DMS114 treated with DMSO at 0.1 percent for 48 hours (cell line): ENCODE results near the gene WDR83.
"Not testable (repeated sequence)": the region's sequence is repeated elsewhere in the genome, so short reads cannot be mapped to it uniquely, and the experiment has no call there.

ENCODE experiments used
- DNase-seq: peaks from one replicate; lab custom pipeline; 2025; ENCODE audit not compliant: unreplicated experiment; lab: John Stamatoyannopoulos, UW

The WDR83 gene

DNA sequence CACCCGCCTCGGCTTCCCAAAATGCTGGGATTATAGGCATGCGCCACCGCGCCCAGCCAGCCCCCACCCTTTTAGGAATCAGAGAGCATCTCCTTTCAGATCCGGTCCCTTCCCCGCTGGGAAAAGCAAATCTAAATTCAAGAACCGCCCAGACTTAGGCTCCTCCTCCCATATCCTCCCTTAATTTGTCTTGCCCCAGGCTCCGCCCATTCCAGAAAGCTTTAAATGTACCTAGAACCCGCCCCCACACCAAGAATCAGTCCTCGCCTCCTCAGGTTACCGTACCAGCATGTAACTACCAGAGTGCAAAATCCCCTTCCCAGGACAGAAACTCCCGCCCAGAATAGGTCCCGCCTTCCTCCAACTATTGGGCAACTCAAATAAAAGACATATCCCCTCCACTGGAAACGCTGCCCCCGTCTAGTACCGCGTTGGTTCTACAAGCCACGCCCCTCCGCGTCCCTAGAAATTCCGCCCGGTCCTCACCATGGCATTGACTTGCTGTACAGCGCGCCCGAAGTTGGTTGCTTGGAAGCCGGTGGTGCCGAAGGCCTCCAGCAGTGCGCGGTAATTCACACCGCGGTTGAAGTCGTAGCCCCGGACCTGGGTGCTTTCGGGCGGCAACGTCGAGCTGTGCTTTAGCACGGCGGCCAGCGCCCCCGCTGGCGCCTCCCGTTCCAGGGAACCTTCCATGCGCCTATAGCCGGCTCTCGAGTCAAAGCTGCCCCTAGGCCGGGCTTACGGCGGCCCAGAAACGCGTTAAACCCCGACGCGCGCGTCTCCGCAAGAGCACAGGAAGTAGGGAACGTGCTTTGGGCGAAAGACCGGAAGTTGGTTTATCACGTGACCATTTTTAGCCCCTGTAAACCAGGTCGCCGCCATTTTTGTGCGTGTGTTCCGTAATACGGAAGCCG is 14.7 kb downstream of the WDR83 start, which contains the start of gene DHPS:
Gene DHPS (minus strand): TSS at position 807 of the 914 bp plus-strand sequence. CDS start 114 bp downstream, at position 693.
- peak; percentile 93 for DNase-seq

DNA sequence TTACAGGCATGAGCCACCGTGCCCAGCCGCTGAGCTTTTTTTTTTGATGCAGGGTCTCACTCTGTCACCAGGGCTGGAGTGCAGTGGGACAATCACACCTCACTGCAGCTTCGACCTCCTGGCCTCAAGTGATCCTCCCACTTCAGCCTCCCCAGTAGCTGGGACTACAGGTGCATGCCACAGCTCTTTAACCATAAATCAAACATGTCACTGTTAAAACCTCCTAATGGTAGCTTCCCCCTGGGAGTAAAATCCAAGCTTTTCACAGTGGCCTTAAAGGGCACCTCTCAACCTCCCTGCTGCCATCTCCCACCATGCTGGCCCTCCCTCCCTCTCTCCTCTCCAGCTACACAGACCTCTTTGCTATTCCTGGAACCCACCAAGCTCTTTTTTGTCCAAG is 19.2 kb downstream of the WDR83 start:
- no peak for DNase-seq

GRCh38 chr19:12687496-12688196 is 21.0 kb downstream of the WDR83 start, which contains the start of gene GNG14:
GNG14 (plus strand) TSS chr19:12687998; CDS start chr19:12688049, 51 bp downstream.
- DNase-seq, result no peak

- no peak for DNase-seq
Measured at GRCh38 chr19:12689012-12689411, 22.4 kb downstream of the WDR83 start.

DNA sequence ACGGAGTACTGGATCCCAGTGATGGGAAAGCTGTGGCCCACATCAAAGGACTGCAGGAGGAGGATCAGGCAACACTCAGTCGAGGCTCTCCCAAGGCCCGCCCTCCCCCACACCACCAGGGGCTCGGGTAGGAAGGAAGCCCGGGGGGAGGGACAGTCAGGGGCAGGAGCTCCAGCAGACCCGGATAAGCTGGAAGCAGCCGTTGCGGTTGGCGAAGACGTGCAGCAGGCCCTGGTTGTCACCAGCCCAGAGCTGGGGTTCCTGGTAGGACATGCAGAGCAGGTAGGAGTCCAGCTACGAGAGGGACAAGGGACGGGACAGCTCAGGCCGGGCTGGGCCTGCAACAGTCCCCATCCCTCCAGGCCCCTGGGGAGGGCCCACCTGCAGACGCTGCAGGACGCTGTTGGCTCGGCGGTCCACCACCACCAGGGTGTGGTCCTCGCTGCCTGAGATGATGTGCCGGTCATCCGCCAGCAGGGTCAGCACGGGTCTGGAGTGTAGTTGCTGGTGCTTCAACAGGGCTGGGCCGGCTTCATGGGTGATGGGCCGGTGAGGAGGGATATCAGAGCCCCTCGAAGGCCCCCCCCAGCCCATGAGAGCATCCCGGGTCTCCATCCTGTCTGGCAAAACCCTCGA is 23.1 kb downstream of the WDR83 start:
- no peak for DNase-seq

DNA sequence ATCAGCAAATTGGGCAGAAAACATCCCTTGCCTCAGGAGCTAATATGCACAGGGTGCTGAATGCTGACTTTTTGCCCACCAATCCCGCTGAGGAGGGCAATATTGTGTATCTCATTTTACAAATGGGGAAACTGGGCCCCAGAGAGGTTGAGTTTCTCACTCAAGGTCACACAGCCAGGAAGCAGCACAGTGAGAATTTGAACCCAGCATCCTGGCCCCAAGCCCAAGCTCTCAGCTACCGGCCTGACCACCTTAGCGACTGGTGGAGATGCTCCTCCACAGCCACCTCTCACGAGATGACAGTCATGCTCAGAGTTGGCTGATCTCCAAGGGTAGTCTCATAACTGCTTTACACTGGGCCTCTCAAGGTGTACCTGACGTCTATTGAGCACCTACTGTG is 26.4 kb downstream of the WDR83 start:
- no peak for DNase-seq

DNA sequence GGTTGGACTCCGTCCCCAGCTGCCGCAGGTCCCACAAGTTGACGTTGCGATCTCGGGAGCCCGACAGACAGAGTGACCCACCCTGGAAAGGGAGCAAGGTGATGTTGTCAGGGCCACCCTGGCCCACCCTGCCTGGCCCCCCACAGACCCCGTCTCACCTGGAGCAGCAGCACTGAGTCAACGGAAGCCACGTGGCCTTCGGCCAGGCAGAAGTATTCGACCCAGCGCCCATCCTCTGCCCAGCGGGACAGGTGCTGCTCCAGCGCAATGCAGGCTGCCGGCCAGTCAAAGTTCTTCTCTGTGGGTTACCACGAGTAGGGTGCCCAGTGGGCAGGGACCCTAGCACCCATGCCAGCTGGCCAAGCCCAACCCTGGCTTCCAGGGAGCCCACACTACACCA is 28.0 kb downstream of the WDR83 start:
- DNase-seq, result no peak

- no peak for DNase-seq
Measured at GRCh38 chr19:12695096-12695495, 28.5 kb downstream of the WDR83 start.

DNA sequence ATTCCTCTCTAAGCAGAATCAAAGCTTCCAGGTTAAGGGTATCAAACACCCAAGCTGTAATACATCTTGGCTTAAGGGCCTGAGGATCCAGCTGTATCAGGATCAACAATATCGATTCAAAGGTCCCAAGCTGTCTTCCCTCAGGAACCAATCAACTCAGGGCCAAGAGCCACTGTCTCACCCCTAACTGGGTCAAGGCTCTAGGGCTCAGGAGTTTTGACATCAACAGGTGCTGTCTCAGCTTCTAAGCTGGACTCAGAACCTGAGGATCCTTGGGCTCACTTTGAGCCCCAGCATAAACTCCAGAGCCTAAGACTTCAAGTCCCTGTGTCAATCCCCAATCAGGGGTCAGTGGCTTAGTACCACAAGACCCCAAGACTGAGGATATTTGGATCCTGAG is 28.9 kb downstream of the WDR83 start:
- DNase-seq, result no peak

DNA sequence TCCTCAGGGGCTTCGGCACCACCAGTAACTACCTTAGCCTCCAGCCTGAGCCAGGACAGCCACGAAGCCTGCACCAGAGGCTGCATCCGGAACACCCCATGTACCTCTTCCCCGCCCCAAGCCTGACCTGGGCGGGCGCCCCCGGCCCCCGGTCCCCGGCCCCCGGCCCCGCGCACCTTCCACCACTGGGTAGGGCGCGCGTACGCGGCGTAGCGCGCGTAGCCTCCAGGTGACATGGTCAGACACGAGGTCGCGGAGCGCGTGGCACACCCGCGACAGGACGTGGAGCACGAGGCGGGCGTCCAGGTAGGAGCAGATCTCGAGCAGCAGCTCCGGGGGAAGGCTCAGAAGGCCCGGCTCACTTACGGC is 29.4 kb downstream of the WDR83 start:
- no peak for DNase-seq

- DNase-seq, result peak; percentile 68
Measured at GRCh38 chr19:12696366-12697335, 30.0 kb downstream of the WDR83 start, which contains the start of gene FBXW9. FBXW9 (minus strand) TSS chr19:12696631; CDS start chr19:12696581, 50 bp downstream.

GRCh38 chr19:12697425-12697824 is 30.8 kb downstream of the WDR83 start:
- not testable (repeated sequence) for DNase-seq

DNA sequence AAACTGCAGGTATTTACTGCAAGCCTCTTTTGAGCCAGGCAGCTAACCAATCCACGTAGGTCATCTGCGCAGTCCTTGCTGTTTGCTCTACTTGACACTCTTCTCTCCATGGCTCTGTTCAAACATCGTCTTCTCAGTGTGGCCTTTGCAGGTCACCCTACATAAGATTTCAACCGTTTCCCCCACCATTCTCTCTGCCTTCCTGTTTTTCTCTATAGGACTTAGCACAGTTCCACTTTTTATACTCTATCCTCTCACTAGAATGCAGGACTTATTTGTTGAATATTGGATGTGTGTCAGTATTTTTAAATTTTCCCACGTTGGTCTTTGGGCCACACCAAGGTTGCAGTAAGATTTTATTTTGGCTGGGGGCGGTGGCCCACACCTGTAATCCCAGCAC is 31.5 kb downstream of the WDR83 start:
- no peak for DNase-seq

DNA sequence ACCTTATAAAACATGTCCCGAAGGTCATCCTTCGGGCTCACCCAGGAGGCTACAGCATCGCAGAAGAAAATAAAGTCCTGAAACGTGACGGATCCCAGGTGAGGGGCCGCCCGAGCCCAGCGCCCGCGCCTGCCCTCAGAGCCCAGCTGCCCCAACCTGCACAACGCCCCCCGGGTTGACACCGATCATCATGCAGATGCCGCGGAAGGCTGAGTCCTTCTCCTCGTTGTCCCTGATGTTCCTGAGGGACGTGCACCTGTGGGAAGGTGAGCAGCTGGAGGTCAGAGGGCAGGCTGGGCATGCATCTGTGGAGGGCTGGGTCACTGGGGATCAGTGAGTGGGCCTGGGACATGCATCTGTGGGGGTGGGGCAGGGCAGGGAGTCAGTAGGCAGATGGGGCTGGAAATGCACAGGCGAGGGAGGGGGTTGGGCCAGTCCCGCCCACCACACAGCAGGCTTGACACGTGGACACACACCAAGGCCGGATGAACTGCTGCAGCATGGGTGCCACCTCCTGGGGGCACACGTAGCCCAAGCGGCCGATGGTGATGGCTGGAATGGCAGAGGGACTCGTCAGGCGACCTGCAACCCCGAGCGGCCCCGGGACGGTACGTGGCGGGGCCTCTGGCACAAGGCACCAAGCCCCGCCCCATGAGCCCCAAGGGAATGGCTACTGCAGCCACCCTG is 35.1 kb downstream of the WDR83 start:
- DNase-seq, result no peak

DNA sequence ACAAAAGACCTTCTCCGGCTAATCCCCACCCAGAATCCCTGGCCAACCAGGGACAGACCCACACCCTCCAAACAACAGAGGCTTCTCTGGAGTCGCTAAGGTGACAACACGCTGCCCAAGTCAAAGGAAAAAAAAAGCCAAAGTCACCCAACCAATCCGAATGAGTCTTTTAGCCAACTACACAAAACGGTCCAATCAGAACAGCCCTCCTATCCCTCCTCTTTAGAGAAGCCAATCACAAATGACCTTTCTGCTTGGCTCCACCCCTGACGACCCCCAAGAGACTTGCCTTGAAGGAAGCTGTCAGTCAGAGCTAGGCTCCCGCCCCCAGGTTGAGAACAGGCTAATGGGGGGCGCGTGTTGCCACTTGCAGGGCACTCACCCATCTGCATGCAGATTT is 36.4 kb downstream of the WDR83 start:
- DNase-seq, result peak; percentile 32

DNA sequence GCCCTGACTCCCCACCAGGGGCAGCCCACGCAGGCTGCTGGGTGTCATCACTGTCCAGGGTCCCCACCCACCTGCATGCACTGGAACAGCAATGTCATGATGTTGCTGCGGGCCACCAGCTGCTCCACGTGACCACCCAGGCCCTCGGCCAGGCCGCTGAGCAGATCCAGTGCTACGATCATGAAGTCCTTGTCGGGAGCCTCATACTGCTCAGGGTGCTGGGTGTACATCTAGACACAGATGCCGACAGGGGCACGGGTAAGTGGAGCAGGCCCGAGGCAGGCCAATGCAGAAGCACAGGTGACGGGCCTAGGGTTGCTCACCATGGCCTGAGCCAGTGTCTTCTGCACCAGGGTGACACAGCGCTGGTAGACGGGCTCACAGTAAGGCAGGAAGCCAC is 38.6 kb downstream of the WDR83 start:
- no peak for DNase-seq

DNA sequence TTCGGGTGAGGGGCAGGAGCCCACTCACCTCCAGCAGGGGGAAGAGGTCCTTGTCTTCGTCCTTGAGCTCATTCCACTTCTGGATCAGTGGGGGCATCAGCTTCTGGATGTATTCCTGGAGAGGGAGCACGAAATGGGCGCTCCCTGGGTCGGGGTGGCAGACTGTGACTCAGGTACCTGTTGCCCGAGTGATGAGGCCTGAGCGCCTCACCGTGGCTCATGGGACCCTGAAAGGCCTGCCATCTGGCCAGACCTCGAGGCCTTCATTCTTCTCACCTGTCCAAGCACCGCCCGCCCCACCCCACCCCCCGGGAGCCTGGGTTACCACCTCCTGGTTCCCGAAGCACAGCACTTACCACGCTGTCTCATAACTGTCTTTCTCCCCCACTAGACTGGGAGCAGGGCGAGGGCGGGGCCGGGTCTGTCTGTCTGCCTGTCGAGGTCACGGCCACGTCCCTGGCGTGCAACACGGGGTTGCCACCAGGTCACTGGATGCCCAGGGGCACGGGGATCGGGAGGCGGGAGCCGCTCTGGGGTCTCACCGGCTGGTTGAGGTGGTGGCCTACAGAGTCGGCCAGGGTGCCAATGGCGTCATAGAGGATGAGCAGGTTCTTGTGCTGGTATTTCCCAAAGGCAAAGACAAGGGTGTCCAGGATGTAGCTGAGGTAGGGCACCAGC is 39.2 kb downstream of the WDR83 start:
- no peak for DNase-seq

DNA sequence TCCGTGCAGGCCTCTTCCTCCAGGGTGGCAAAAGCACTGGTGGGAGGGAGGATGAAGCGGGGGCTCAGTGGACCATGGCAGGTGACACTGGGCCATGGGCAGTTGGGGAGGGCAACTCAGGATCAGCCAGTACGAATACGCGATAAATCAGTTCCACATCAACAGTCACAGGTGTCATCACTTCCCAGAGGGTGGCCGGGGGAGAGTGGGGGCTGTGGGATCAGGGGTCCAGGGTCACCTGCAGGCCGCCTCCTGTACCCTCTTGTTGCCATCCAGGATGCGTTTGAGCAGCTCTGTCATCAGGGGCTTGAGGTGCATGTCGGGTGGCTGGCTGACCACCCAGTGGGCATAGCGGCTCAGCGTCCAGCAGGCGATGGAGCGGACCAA is 39.7 kb downstream of the WDR83 start:
- DNase-seq, result no peak

GRCh38 chr19:12708641-12709040 is 42.0 kb downstream of the WDR83 start:
- no peak for DNase-seq
